Spleen (tissue), 11 donors: ENCODE measurements around the gene DAB2IP. TPM values are rescaled to one million over a fixed set of nuclear protein-coding genes. Genes with fewer than 3 reads are reported as not detected.

ENCODE experiments used
- DNase-seq: peaks from one replicate; pipeline ENCODE4 v3.0.0-alpha.2; 2020
- H3K27ac ChIP-seq, 8 donors: fragments of 200-600 bp; sonication (generic) in 7 of 8; 1 replicate in 4 of 8; 2 replicates in 4 of 8; pipeline versions ENCODE4 v1.5.0 to v1.8.0; 2016 to 2021; ENCODE audit warnings: inconsistent platforms in 4 of 8, mild to moderate bottlenecking in 4 of 8, moderate library complexity in 1 of 8
- H3K27me3 ChIP-seq, 7 donors: fragments of 200-600 bp; sonication (generic) in 6 of 7; replicated peaks in 1 of 7; 1 replicate in 4 of 7; 2 replicates in 3 of 7; pipeline versions ENCODE4 v1.5.0 to v1.8.0; 2016 to 2021; ENCODE audit warnings: inconsistent platforms in 3 of 7, mild to moderate bottlenecking in 1 of 7
- H3K36me3 ChIP-seq, 6 donors: fragments of 200-600 bp; sonication (generic) in 5 of 6; 1 replicate in 4 of 6; 2 replicates in 2 of 6; pipeline versions ENCODE4 v1.5.0 to v1.8.0; 2016 to 2021; ENCODE audit warnings: inconsistent platforms in 2 of 6
- H3K4me1 ChIP-seq, 6 donors: fragments of 200-600 bp; sonication (generic) in 5 of 6; 1 replicate in 3 of 6; 2 replicates in 3 of 6; pipeline versions ENCODE4 v1.5.0 to v1.8.0; 2016 to 2021; ENCODE audit warnings: inconsistent platforms in 3 of 6
- H3K4me3 ChIP-seq, 8 donors: fragments of 200-600 bp; sonication (generic) in 7 of 8; 1 replicate in 4 of 8; 2 replicates in 4 of 8; pipeline versions ENCODE4 v1.5.0 to v1.8.0; 2016 to 2021; ENCODE audit warnings: inconsistent platforms in 4 of 8, mild to moderate bottlenecking in 4 of 8, moderate library complexity in 2 of 8
- H3K9me3 ChIP-seq, 8 donors: fragments of 200-600 bp; sonication (generic) in 7 of 8; 1 replicate in 4 of 8; 2 replicates in 4 of 8; pipeline versions ENCODE4 v1.5.0 to v1.8.0; 2016 to 2021; ENCODE audit warnings: inconsistent platforms in 4 of 8
- CTCF ChIP-seq, 11 experiments: fragments of 200-600 bp in 7 of 11; fragments of 450-650 bp in 4 of 11; sonication (generic) in 4 of 11; IDR thresholded peaks in 8 of 11; conservative IDR thresholded peaks in 3 of 11; 1 replicate in 7 of 11; 2 replicates in 4 of 11; pipeline versions ENCODE4 v1.4.0 to v1.8.0; 2016 to 2021; ENCODE audit warnings: antibody characterized with exemption in 11 of 11, inconsistent platforms in 4 of 11, mild to moderate bottlenecking in 1 of 11
- POLR2A ChIP-seq, 3 donors: fragments of 450-650 bp; IDR thresholded peaks; one replicate each; pipeline ENCODE4 v1.5.1; 2017; ENCODE audit warnings: antibody characterized with exemption in 3 of 3, mild to moderate bottlenecking in 1 of 3
- POLR2AphosphoS5 ChIP-seq, 3 donors: sonication (generic); formaldehyde crosslinking; IDR thresholded peaks; one replicate each; pipeline ENCODE4 v1.5.1; 2017; ENCODE audit warnings: antibody characterized with exemption in 3 of 3
- WGBS, 5 donors: extraction: QIAGEN DNeasy Blood & Tissue Kit in 3 of 5; methylation state at CpG; one replicate each; pipeline versions ENCODE4 v1.1.5 to v1.1.7; 2013 to 2018; 5-methylcytosine and 5-hydroxymethylcytosine counted together
- intact Hi-C: fragments of 100-400 bp; cut with DNase I; formaldehyde crosslinking; loops from one replicate; pipeline ENCODE4 v1.15.0; 2023; ENCODE audit warnings: low total_unique reads
- polyA plus RNA-seq, 3 donors: library from polyadenylated mRNA; stranded (reverse); fragments of 200-250 nt; gene quantifications; one replicate each; pipeline ENCODE4 v1.2.1, GENCODE V29; 2013
- total RNA-seq, 7 donors: library from RNA; depleted of rRNA in 3 of 7; stranded (reverse); fragments of >200 nt in 3 of 7; fragmentation: NEBNext Ultra II Directional in 4 of 7; extraction: Animal tissue kit (Norgen Biotek cat#: 25700) in 4 of 7; gene quantifications; one replicate each; pipeline versions ENCODE4 v1.1.0 to v1.2.1, GENCODE V29; 2016 to 2021
- donor health status: healthy with polysubstance abuse.
- donor health status: DM: no; HTN: no; CAD: no; lungs with moderate emphysema.
- donor health status: DM: no; HTN: no; CAD: no.
- donor health status: Bipolar disorder and iron deficiency.
- donor health status: healthy.
- donor health status: DM: no; HTN: no; CAD: no.
- donor health status: DM: yes; HTN: yes; CAD: no.

DAB2IP gene
- total and polyA plus RNA-seq, 10 donors, result 5.0 to 83.0 (median 38.1) TPM

- DNase-seq, result peak; percentile 62
- Histone ChIP-seq H3K27ac (no peak overlapping the region), H3K9me3 (no peaks in the 10 kb centered on the region), H3K27me3 (peaks cover 0 to 60% (median 21%) of the 10 kb centered on the region in 7 donors), H3K4me3 (no peak overlapping the region), H3K4me1 (peaks cover 10 to 57% (median 35%) of the 10 kb centered on the region in 6 donors), H3K36me3 (no peaks in the 10 kb centered on the region)
- intact Hi-C loops, result no loop called here
- 85 to 92% (median 91%) methylated on average over 8 to 9 of the region's 9 CpGs for WGBS, 5 donors
- no peak for TF ChIP-seq POLR2A (IDR thresholded peaks at IDR 0.05)
- TF ChIP-seq CTCF (IDR thresholded peaks at IDR 0.05 in 8 of 11, conservative IDR thresholded peaks at IDR 0.05 in 3 of 11), result no peak
- no peak for TF ChIP-seq POLR2AphosphoS5 (IDR thresholded peaks at IDR 0.05)
Observed at GRCh38 chr9:121648799-121649198, 2.6 kb upstream of the DAB2IP start.

DNA sequence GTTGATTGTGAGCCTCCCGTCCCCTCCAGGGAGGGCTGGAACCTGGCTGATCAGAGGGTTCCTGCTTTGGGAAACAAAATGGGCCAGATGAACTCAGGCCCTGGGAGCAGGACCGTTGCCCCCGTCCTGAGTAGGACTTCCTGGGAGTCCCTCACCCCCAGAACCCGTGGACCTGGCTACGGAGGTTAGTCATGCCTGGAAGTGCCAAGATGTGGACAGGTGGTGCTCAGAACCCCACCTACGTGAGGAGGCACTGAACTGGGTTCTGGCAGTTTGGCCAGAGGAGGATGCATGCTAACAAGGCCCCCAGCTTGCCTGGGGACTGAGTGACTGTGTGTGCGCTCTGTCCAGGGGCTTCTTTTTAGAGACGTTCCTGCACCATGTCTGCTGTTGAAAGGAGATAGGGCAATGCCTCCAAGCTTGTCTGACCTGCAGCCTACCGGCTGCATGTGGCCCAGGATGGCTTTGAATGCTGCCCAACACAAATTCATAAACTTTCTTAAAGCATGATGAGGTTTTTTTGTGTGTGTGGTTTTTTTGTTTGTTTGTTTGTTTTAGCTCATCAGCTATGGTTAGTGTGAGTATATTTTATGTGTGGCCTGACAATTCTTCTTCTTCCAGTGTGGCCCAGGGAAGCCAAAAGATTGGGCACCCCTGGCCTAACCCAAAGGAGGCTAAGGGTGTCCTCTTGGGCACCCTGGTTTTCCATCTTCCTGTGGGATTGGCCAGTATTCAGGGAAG, 1.8 kb upstream of the DAB2IP start:
- intact Hi-C loops, result no loop called here
- DNase-seq, result peak; percentile 61
- H3K9me3 ChIP-seq, result no peaks in the 10 kb centered on the region
- no peak overlapping the region for H3K4me3 ChIP-seq
- H3K36me3 ChIP-seq, result no peaks in the 10 kb centered on the region
- TF ChIP-seq POLR2A (IDR thresholded peaks at IDR 0.05) (no peak), POLR2AphosphoS5 (IDR thresholded peaks at IDR 0.05) (no peak), CTCF (IDR thresholded peaks at IDR 0.05 in 8 of 11, conservative IDR thresholded peaks at IDR 0.05 in 3 of 11) (no peak)
- peaks cover 10 to 62% (median 35%) of the 10 kb centered on the region in 6 donors for H3K4me1 ChIP-seq
- 75 to 82% (median 78%) methylated on average over 7 to 9 of the region's 9 CpGs for WGBS, 5 donors
- H3K27ac ChIP-seq, result no peak overlapping the region
- peaks cover 0 to 69% (median 21%) of the 10 kb centered on the region in 7 donors for H3K27me3 ChIP-seq

DNA sequence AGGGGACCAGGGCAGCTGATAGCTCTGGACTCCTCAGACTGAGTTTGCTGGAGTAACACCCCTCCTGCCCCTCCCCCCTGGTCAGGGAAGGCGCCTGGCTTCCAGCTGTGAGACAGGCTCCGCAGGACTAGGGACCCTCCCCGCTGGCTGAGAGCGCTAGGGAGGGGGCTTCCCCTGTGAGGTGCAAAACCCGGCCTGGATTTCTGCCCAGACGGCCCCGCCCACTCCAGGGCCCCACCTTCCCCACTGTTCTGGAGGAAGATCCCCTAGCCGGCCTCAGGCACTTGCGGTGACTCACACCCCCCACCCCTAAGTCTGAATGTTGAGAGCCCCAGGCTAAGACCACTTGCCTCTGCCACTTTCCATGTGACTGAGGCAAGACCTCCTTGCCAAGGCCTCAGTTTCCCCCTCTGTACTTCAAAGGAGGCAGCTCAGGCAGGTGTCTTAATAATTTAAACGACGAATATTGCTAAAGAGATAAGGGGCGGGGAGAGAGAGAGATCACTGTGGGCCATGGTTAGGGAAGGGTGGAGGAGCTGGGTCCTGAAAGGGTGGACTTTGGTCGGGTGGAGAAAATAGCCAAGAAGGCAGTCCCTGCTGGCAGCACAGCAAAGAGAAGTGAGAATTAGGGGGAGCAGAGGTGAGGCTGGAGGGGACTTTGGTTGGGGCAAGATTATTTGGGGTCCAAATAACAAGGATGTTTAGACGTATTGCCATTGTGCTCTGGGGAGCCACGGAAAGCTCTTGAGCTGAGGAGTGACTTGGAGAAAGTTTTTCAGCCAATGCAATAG, 1.0 kb upstream of the DAB2IP start:
- DNase-seq, result peak; percentile 73
- WGBS, 5 donors, result 17 to 28% (median 21%) methylated on average over 13 to 15 of the region's 15 CpGs
- Histone ChIP-seq H3K4me3 (no peak overlapping the region), H3K9me3 (no peaks in the 10 kb centered on the region), H3K36me3 (no peaks in the 10 kb centered on the region), H3K27ac (no peak overlapping the region), H3K27me3 (peaks cover 0 to 70% (median 21%) of the 10 kb centered on the region in 7 donors), H3K4me1 (peaks cover 10 to 56% (median 33%) of the 10 kb centered on the region in 6 donors)
- intact Hi-C loops, result no loop called here
- TF ChIP-seq POLR2A (IDR thresholded peaks at IDR 0.05), result no peak
- peak in 1 of 3 donors; percentile 30 for TF ChIP-seq POLR2AphosphoS5 (IDR thresholded peaks at IDR 0.05)
- TF ChIP-seq CTCF (IDR thresholded peaks at IDR 0.05 in 8 of 11, conservative IDR thresholded peaks at IDR 0.05 in 3 of 11), result no peak

DNA sequence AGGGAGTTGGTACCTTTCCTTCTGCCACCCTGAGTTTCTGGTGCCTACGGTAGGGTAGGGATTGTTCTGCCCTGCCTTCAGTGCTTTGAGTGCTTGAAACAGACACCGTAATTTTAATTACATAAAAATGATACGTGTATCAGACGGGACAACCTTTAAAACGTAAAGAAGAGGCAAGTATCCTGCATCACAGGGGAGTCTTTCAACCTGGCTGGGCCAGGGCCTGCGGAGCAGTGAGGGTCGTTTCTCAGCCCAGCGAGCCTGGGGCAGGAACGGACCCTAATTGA, 483 bp upstream of the DAB2IP start:
- intact Hi-C loops, result no loop called here
- WGBS, 5 donors, result 11 to 24% (median 20%) methylated on average over 9 of the region's 9 CpGs
- peak overlapping the region in 4 of 8 donors; percentile 63 to 68 (median 64) for H3K27ac ChIP-seq
- peaks cover 0 to 72% (median 21%) of the 10 kb centered on the region in 7 donors for H3K27me3 ChIP-seq
- peaks cover 6 to 51% (median 31%) of the 10 kb centered on the region in 6 donors for H3K4me1 ChIP-seq
- DNase-seq, result no peak
- no peaks in the 10 kb centered on the region for H3K36me3 ChIP-seq
- TF ChIP-seq POLR2AphosphoS5 (IDR thresholded peaks at IDR 0.05) (no peak), CTCF (IDR thresholded peaks at IDR 0.05 in 8 of 11, conservative IDR thresholded peaks at IDR 0.05 in 3 of 11) (no peak), POLR2A (IDR thresholded peaks at IDR 0.05) (no peak)
- peak overlapping the region in 7 of 8 donors; percentile 39 to 72 (median 49) for H3K4me3 ChIP-seq
- H3K9me3 ChIP-seq, result no peaks in the 10 kb centered on the region
